Prostate gland (tissue), 2 donors: ENCODE results near the gene RASSF10.

ENCODE experiments used
- CTCF ChIP-seq, 4 experiments: fragments of 200-600 bp in 2 of 4; fragments of 450-650 bp in 2 of 4; sonication (generic) in 2 of 4; IDR thresholded peaks; 1 replicate in 3 of 4; 2 replicates in 1 of 4; pipeline ENCODE4 v1.5.1; 2016 to 2019; ENCODE audit warnings: antibody characterized with exemption in 4 of 4, mild to moderate bottlenecking in 2 of 4, moderate library complexity in 2 of 4
- POLR2A ChIP-seq: fragments of 450-650 bp; IDR thresholded peaks from one replicate; pipeline ENCODE4 v1.6.1; 2016; ENCODE audit warnings: antibody characterized with exemption, mild to moderate bottlenecking

GRCh38 chr11:13015753-13016152, 6.6 kb downstream of the RASSF10 start:
- TF ChIP-seq CTCF (IDR thresholded peaks at IDR 0.05) (no peak), POLR2A (no peak)
